Upper lobe of left lung (tissue), 4 donors: ENCODE data around the gene ENDOD1.

ENCODE experiments used
- CTCF ChIP-seq, 6 experiments: fragments of 450-650 bp in 4 of 6; fragments of 200-600 bp in 2 of 6; sonication (generic) in 2 of 6; IDR thresholded peaks; one replicate each; pipeline ENCODE4 v1.5.1; 2016 to 2019; ENCODE audit warnings: antibody characterized with exemption in 6 of 6
- POLR2A ChIP-seq, 4 donors: fragments of 450-650 bp; IDR thresholded peaks; one replicate each; pipeline ENCODE4 v1.5.1; 2016 to 2017; ENCODE audit warnings: antibody characterized with exemption in 4 of 4, mild to moderate bottlenecking in 2 of 4
- POLR2AphosphoS5 ChIP-seq, 2 donors: sonication (generic); formaldehyde crosslinking; IDR thresholded peaks; one replicate each; pipeline ENCODE4 v1.5.1; 2017; ENCODE audit warnings: antibody characterized with exemption in 2 of 2

- TF ChIP-seq CTCF (IDR thresholded peaks at IDR 0.05) (no peak), POLR2A (IDR thresholded peaks at IDR 0.05) (no peak), POLR2AphosphoS5 (IDR thresholded peaks at IDR 0.05) (no peak)
These were observed 13.1 kb downstream of the ENDOD1 start for GRCh38 chr11:95102733-95103132.
